ENCODE measurements around the gene PDE4D.

The PDE4D gene

DNA sequence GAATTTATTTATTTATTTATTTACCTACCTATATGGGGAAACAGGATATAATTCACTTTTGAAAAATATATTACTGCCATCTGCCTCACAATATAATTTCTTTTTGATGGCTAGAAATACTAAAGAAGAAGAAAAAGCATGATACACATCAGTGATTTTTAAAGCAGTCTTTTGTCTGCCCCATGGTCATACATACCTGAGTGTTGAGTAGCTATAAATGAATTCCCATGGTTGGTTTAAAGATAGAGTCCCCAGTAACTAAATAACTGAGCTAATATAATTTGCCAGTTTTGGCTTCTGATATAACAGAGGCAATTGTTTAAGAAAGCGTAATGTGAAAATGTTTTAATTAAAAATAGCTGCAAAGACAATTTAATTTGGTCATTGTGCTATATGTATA lies 447.8 kb downstream of the PDE4D start:
- Histone ChIP-seq H3K4me3 (ENCODE audit: low read depth, low read length) (no peak overlapping the region), H3K9ac (ENCODE audit: low read depth, low read length) (no peak overlapping the region), H3K36me3 (ENCODE audit: control insufficient read depth, insufficient read depth, low read length) (no peaks in the 10 kb centered on the region), H3K27me3 (ENCODE audit: control insufficient read depth, insufficient read depth, low read length) (no peaks in the 10 kb centered on the region), H3K4me1 (ENCODE audit: control insufficient read depth, insufficient read depth, low read length) (no peaks in the 10 kb centered on the region), H3K9me3 (ENCODE audit: control insufficient read depth, insufficient read depth, low read length) (no peaks in the 10 kb centered on the region)

DNA sequence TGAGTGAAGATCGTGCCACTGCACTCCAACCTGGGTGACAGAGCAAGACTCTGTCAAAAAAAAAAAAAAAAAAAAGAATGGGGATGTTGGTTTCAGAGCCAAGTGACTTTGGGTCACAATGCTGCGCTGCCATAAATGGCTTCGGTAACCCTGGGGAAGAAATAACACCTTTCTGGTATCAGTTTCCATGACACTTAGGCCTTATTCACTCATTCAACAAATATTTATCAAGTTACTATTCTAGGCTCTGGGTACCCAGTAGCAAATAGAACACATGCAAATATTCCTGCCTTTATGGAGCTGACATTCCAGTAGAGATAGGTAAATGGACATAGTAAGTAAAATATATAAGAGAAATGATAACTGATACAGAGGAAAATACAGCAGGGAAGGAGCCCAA lies 454.2 kb downstream of the PDE4D start:
- Histone ChIP-seq H3K9me3 (ENCODE audit: control insufficient read depth, insufficient read depth, low read length) (no peaks in the 10 kb centered on the region), H3K4me1 (ENCODE audit: control insufficient read depth, insufficient read depth, low read length) (no peaks in the 10 kb centered on the region), H3K9ac (ENCODE audit: low read depth, low read length) (no peak overlapping the region), H3K4me3 (ENCODE audit: low read depth, low read length) (no peak overlapping the region), H3K36me3 (ENCODE audit: control insufficient read depth, insufficient read depth, low read length) (no peaks in the 10 kb centered on the region), H3K27me3 (ENCODE audit: control insufficient read depth, insufficient read depth, low read length) (no peaks in the 10 kb centered on the region)

DNA sequence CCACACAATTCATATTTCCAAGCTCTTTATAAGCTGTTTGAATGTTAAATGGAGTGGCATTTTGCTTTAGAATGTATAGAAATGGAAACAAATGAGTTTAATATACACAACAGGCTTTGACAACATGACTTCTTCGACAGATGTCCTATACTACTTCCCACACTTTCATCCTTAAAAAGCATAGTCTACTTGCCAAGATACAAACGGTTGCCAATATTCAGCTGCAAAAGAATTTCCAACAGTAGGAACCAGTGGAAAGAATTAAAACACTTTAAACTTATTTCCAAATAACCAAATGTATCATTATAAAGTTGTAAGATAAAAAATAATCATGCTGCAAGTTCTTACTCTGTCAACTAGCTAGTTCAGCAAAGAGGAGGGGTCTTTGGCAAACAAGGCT lies 456.4 kb downstream of the PDE4D start:
- no peaks in the 10 kb centered on the region for H3K4me1 ChIP-seq (ENCODE audit: control insufficient read depth, insufficient read depth, low read length)
- no peaks in the 10 kb centered on the region for H3K27me3 ChIP-seq (ENCODE audit: control insufficient read depth, insufficient read depth, low read length)
- H3K4me3 ChIP-seq (ENCODE audit: low read depth, low read length): no peak overlapping the region
- no peaks in the 10 kb centered on the region for H3K9me3 ChIP-seq (ENCODE audit: control insufficient read depth, insufficient read depth, low read length)
- no peaks in the 10 kb centered on the region for H3K36me3 ChIP-seq (ENCODE audit: control insufficient read depth, insufficient read depth, low read length)
- no peak overlapping the region for H3K9ac ChIP-seq (ENCODE audit: low read depth, low read length)

DNA sequence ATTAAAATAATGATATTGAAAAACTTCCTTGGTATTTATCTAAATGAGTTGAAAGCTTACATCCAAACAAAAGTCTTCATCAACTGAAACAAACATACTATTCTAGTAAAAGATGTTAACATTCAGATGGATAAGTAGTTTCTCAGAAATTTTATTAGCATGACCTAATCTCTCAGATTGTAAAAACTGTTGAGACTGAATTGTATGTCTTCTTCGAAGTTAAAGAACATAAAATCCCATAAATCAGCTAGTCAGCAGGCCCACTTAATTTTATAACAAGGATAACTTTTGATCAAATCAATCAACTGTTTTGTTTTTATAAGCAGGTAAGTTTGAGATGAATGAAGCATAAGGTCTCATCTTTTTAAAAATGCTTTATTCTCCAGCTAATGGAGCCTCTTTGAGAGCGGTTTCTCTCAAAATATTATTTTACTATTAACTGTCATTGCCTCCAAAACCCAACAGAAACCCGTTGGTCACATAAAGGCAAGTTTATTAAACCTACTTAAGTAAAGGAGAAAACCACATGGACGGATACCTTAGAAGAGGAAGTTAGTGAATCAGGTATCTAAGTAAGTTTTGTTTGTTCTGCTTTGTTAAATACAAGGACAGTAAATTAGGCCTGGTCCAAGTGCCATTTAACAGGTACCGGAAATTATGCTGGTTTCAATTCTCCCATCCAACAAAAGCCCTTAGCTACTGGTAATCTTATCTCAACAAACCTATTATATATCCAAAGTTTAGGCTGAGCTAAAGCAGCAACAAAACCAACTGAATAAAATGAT lies 457.0 kb downstream of the PDE4D start:
- H3K27me3 ChIP-seq (ENCODE audit: control insufficient read depth, insufficient read depth, low read length): no peaks in the 10 kb centered on the region
- no peaks in the 10 kb centered on the region for H3K4me1 ChIP-seq (ENCODE audit: control insufficient read depth, insufficient read depth, low read length)
- no peaks in the 10 kb centered on the region for H3K36me3 ChIP-seq (ENCODE audit: control insufficient read depth, insufficient read depth, low read length)

DNA sequence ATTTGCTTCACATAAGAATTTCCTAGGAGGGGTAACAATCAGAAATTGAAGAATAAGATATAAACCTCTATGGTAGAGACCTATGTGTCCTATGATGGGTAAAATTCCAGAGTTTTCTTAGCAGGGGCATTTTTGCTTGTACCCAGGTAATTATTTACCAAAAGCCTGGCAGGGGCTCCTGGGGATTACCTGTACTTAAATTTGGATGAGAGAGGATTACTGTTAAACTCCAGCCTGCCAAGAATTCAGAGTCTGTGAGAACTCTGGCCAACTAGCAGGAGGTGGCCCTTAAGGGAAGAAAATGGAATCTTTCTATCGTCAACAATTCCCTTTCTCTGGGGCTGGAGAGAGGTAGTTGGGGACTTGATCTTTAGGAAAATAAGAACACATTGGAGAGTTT lies 460.4 kb downstream of the PDE4D start:
- H3K9ac ChIP-seq (ENCODE audit: low read depth, low read length): no peak overlapping the region
- no peaks in the 10 kb centered on the region for H3K4me1 ChIP-seq (ENCODE audit: control insufficient read depth, insufficient read depth, low read length)
- no peaks in the 10 kb centered on the region for H3K36me3 ChIP-seq (ENCODE audit: control insufficient read depth, insufficient read depth, low read length)
- no peaks in the 10 kb centered on the region for H3K27me3 ChIP-seq (ENCODE audit: control insufficient read depth, insufficient read depth, low read length)
- no peaks in the 10 kb centered on the region for H3K9me3 ChIP-seq (ENCODE audit: control insufficient read depth, insufficient read depth, low read length)
- H3K4me3 ChIP-seq (ENCODE audit: low read depth, low read length): no peak overlapping the region

More for the DNA sequence above, 457.0 kb downstream of the PDE4D start:
- Histone ChIP-seq H3K4me3 (ENCODE audit: low read depth, low read length) (no peak overlapping the region), H3K9me3 (ENCODE audit: control insufficient read depth, insufficient read depth, low read length) (no peaks in the 10 kb centered on the region), H3K9ac (ENCODE audit: low read depth, low read length) (no peak overlapping the region)

GRCh38 chr5:59430066-59430685 lies 463.4 kb downstream of the PDE4D start:
- H3K4me1 ChIP-seq (ENCODE audit: control insufficient read depth, insufficient read depth, low read length): no peaks in the 10 kb centered on the region
- H3K9me3 ChIP-seq (ENCODE audit: control insufficient read depth, insufficient read depth, low read length): no peaks in the 10 kb centered on the region
- H3K27me3 ChIP-seq (ENCODE audit: control insufficient read depth, insufficient read depth, low read length): no peaks in the 10 kb centered on the region
- no peaks in the 10 kb centered on the region for H3K36me3 ChIP-seq (ENCODE audit: control insufficient read depth, insufficient read depth, low read length)
- H3K9ac ChIP-seq (ENCODE audit: low read depth, low read length): no peak overlapping the region
- H3K4me3 ChIP-seq (ENCODE audit: low read depth, low read length): no peak overlapping the region

DNA sequence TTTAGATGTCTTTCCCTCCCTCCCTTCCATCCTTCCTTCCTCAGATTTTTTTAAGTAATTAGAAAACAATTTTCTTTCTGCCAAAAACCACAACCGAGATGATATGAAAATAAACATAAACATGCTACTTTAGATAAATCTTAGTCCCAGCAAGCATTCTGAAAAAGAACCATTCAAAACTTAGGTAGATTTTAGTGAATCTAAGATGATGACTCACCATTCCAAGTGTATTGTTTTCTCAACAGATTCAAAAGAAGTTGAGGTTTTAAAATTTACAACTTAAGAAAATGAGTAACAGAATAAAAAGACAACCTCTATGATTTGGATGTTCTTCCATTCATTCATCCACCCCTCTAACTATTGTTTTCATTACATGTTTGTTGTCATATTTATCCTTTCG lies 465.1 kb downstream of the PDE4D start:
- Histone ChIP-seq H3K4me1 (ENCODE audit: control insufficient read depth, insufficient read depth, low read length) (no peaks in the 10 kb centered on the region), H3K36me3 (ENCODE audit: control insufficient read depth, insufficient read depth, low read length) (no peaks in the 10 kb centered on the region), H3K27me3 (ENCODE audit: control insufficient read depth, insufficient read depth, low read length) (no peaks in the 10 kb centered on the region), H3K9me3 (ENCODE audit: control insufficient read depth, insufficient read depth, low read length) (no peaks in the 10 kb centered on the region), H3K4me3 (ENCODE audit: low read depth, low read length) (no peak overlapping the region), H3K9ac (ENCODE audit: low read depth, low read length) (no peak overlapping the region)

DNA sequence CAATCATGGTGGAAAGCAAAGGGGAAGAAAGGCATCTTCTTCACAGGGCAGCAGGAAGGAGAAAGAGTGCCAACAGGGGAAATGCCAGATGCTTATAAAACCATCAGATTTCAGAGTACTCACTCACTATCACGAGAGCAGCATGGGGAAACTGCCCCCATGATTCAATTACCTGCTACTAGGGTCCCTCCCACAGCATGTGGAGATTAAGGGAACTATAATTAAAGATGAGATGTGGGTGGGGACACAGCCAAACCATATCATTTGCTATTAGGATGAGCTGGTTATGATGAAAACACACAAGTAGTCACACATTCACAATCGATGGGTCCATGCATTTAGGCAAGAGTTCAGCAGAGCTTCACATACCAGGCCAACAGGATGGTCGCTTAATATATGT lies 469.0 kb downstream of the PDE4D start:
- Histone ChIP-seq H3K4me3 (ENCODE audit: low read depth, low read length) (no peak overlapping the region), H3K4me1 (ENCODE audit: control insufficient read depth, insufficient read depth, low read length) (no peaks in the 10 kb centered on the region), H3K36me3 (ENCODE audit: control insufficient read depth, insufficient read depth, low read length) (no peaks in the 10 kb centered on the region), H3K9me3 (ENCODE audit: control insufficient read depth, insufficient read depth, low read length) (no peaks in the 10 kb centered on the region), H3K9ac (ENCODE audit: low read depth, low read length) (no peak overlapping the region), H3K27me3 (ENCODE audit: control insufficient read depth, insufficient read depth, low read length) (no peaks in the 10 kb centered on the region)

DNA sequence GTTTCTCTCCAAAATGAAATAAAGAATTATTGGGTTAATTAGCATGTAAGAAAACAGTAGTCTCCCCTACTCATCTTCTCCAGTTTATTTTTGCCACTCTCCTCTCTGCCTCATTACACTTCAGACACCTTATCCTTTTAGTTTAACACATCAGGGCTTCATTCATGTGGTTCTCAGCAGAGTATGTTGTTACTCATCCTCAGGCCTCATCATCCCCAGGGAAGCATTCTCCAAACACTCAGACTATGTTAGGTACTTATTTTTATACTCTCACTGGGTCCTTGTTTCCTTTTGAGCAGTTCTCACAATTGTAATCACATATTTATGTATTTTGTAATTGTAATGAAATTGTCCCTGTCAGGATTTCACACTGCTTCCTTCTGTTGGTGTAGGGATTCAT lies 470.5 kb downstream of the PDE4D start:
- Histone ChIP-seq H3K4me3 (ENCODE audit: low read depth, low read length) (no peak overlapping the region), H3K9me3 (ENCODE audit: control insufficient read depth, insufficient read depth, low read length) (no peaks in the 10 kb centered on the region), H3K9ac (ENCODE audit: low read depth, low read length) (no peak overlapping the region), H3K27me3 (ENCODE audit: control insufficient read depth, insufficient read depth, low read length) (no peaks in the 10 kb centered on the region), H3K36me3 (ENCODE audit: control insufficient read depth, insufficient read depth, low read length) (no peaks in the 10 kb centered on the region), H3K4me1 (ENCODE audit: control insufficient read depth, insufficient read depth, low read length) (no peaks in the 10 kb centered on the region)

- Histone ChIP-seq H3K4me3 (ENCODE audit: low read depth, low read length) (no peak overlapping the region), H3K9ac (ENCODE audit: low read depth, low read length) (no peak overlapping the region), H3K4me1 (ENCODE audit: control insufficient read depth, insufficient read depth, low read length) (no peaks in the 10 kb centered on the region), H3K9me3 (ENCODE audit: control insufficient read depth, insufficient read depth, low read length) (no peaks in the 10 kb centered on the region), H3K27me3 (ENCODE audit: control insufficient read depth, insufficient read depth, low read length) (no peaks in the 10 kb centered on the region), H3K36me3 (ENCODE audit: control insufficient read depth, insufficient read depth, low read length) (no peaks in the 10 kb centered on the region)
Measured at GRCh38 chr5:59421986-59422941, 471.3 kb downstream of the PDE4D start.

DNA sequence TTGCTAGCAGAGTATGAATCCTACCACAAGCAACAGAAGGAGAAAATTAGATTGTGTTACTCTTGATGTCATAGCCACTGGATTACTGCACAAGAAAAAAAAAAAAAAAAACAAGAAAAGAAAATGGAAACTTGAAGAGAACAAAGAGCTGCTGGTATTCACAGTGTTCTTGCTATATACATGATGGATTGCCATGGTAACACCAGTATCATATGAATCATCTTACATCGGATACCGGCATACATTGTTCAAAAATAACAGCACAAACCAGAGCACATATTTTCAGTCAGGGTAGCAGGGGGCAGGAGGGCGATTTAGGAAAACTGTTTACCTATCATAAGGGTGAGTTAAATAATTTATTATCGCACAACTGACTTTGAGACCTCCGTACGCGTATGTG lies 472.9 kb downstream of the PDE4D start:
- Histone ChIP-seq H3K4me1 (ENCODE audit: control insufficient read depth, insufficient read depth, low read length) (no peaks in the 10 kb centered on the region), H3K9ac (ENCODE audit: low read depth, low read length) (no peak overlapping the region), H3K9me3 (ENCODE audit: control insufficient read depth, insufficient read depth, low read length) (no peaks in the 10 kb centered on the region), H3K36me3 (ENCODE audit: control insufficient read depth, insufficient read depth, low read length) (no peaks in the 10 kb centered on the region), H3K27me3 (ENCODE audit: control insufficient read depth, insufficient read depth, low read length) (no peaks in the 10 kb centered on the region), H3K4me3 (ENCODE audit: low read depth, low read length) (no peak overlapping the region)
